Endothelial cell of umbilical vein (primary cell): Measurements from ENCODE around the gene MYPN. TPM values are rescaled to one million over a fixed set of nuclear protein-coding genes. Genes with fewer than 3 reads are reported as not detected.

Experiments
- BruUV-seq: library from RNA; stranded (reverse); fragments of 400-500 nt; replicated peaks from 2 replicates; lab custom pipeline; 2021; lab: Mats Ljungman, UMichigan
- CTCF ChIA-PET: fragments of 300-600, 350-600 bp; sonication (Branson Sonifier 250); formaldehyde crosslinking; loops from one replicate; lab custom pipeline; 2021; ENCODE audit warnings: antibody characterized with exemption, inconsistent platforms; lab: Charles Lee
- POLR2A ChIA-PET: fragments of 300-600, 350-600 bp; sonication (Branson Sonifier 250); formaldehyde crosslinking; loops from one replicate; lab custom pipeline; 2021; ENCODE audit warnings: antibody characterized with exemption, inconsistent platforms; lab: Charles Lee
- DNase-seq: peaks from one replicate; pipeline ENCODE4 v3.0.0-alpha.2; 2011; ENCODE audit warnings: low read depth, low spot score
- FAIRE-seq: peaks from 2 replicates; lab custom pipeline; 2011; peaks lifted over from hg19 to GRCh38; lab: Jason Lieb, UNC
- H2AFZ ChIP-seq: 2 replicates; pipeline ENCODE4 v1.6.0; 2012; ENCODE audit warnings: low read depth, low read length, control low read depth, inconsistent platforms
- H3K27ac ChIP-seq: 2 replicates; pipeline ENCODE4 v1.5.1; 2011; ENCODE audit warnings: low read depth, mild to moderate bottlenecking, control low read depth, low read length, moderate library complexity; ENCODE audit not compliant: insufficient read depth
- H3K27me3 ChIP-seq, 2 experiments: 2 replicates each; pipeline versions ENCODE4 v1.6.0 to v1.6.1; 2011; ENCODE audit warnings: low read length in 2 of 2, mixed read lengths in 1 of 2; ENCODE audit not compliant: control insufficient read depth in 2 of 2, insufficient read depth in 2 of 2
- H3K36me3 ChIP-seq, 2 experiments: 2 replicates in 1 of 2; 3 replicates in 1 of 2; pipeline ENCODE4 v1.5.1; 2011; ENCODE audit warnings: low read length in 2 of 2, mild to moderate bottlenecking in 1 of 2, moderate library complexity in 1 of 2; ENCODE audit not compliant: control insufficient read depth in 2 of 2, insufficient read depth in 2 of 2; ENCODE audit errors: extremely low read depth in 1 of 2
- H3K4me1 ChIP-seq: 3 replicates; pipeline ENCODE4 v1.5.1; 2011; ENCODE audit warnings: mild to moderate bottlenecking, low read length; ENCODE audit not compliant: control insufficient read depth, insufficient read depth; ENCODE audit errors: extremely low read depth
- H3K4me2 ChIP-seq: 2 replicates; pipeline ENCODE4 v1.6.1; 2011; ENCODE audit warnings: low read length, control low read depth, mixed read lengths; ENCODE audit not compliant: insufficient read depth
- H3K4me3 ChIP-seq, 3 experiments: fragments of 200-600 bp in 1 of 3; sonication (generic), shearing (Covaris generic) in 1 of 3; replicated peaks in 1 of 3; 2 replicates each; pipeline ENCODE4 v1.5.1; 2011 to 2016; ENCODE audit warnings: control low read depth in 3 of 3, low read length in 3 of 3, mild to moderate bottlenecking in 2 of 3, inconsistent platforms in 1 of 3, low read depth in 1 of 3, moderate library complexity in 1 of 3; ENCODE audit not compliant: insufficient read depth in 1 of 3
- H3K79me2 ChIP-seq: 2 replicates; pipeline ENCODE4 v1.6.0; 2012; ENCODE audit warnings: low read length, inconsistent platforms; ENCODE audit not compliant: control insufficient read depth, insufficient read depth
- H3K9ac ChIP-seq: replicated peaks from 2 replicates; pipeline ENCODE3; 2011; ENCODE audit warnings: low read length, control low read depth; ENCODE audit not compliant: insufficient read depth; ENCODE audit errors: extremely low read depth
- H3K9me1 ChIP-seq: replicated peaks from 3 replicates; pipeline ENCODE4 v1.6.0; 2011; ENCODE audit warnings: mild to moderate bottlenecking, low read length; ENCODE audit not compliant: control insufficient read depth, insufficient read depth; ENCODE audit errors: extremely low read depth
- H3K9me3 ChIP-seq: replicated peaks from 2 replicates; pipeline ENCODE4 v1.5.1; 2012; ENCODE audit warnings: low read length, inconsistent platforms; ENCODE audit not compliant: control insufficient read depth, insufficient read depth
- H4K20me1 ChIP-seq: replicated peaks from 2 replicates; pipeline ENCODE3; 2011; ENCODE audit warnings: mild to moderate bottlenecking, low read length; ENCODE audit not compliant: control insufficient read depth, insufficient read depth; ENCODE audit errors: extremely low read depth
- CTCF ChIP-seq, 2 donors: IDR thresholded peaks; 1 replicate in 1 of 2; 2 replicates in 1 of 2; pipeline ENCODE4 v1.5.1; 2011; ENCODE audit warnings: low read length in 2 of 2, mild to moderate bottlenecking in 2 of 2, moderate library complexity in 2 of 2, control low read depth in 1 of 2, inconsistent platforms in 1 of 2, low read depth in 1 of 2; ENCODE audit not compliant: insufficient read depth in 1 of 2; ENCODE audit errors: extremely low read depth in 1 of 2
- EZH2 ChIP-seq: IDR thresholded peaks from 2 replicates; pipeline ENCODE4 v1.6.1; 2012; ENCODE audit warnings: borderline replicate concordance, low read depth, mild to moderate bottlenecking, moderate library complexity, low read length, inconsistent platforms; ENCODE audit not compliant: severe bottlenecking
- FOS ChIP-seq: IDR thresholded peaks from 2 replicates; pipeline ENCODE4 v1.6.1; 2011; ENCODE audit warnings: mild to moderate bottlenecking, low read length, moderate library complexity, borderline replicate concordance; ENCODE audit not compliant: insufficient read depth
- GATA2 ChIP-seq: IDR thresholded peaks from 2 replicates; pipeline ENCODE4 v1.7.0; 2011; ENCODE audit warnings: low read depth, mild to moderate bottlenecking, moderate library complexity, mixed read lengths, low read length; ENCODE audit not compliant: insufficient read length, insufficient read depth
- JUN ChIP-seq: IDR thresholded peaks from 2 replicates; pipeline ENCODE4 v1.6.1; 2011; ENCODE audit warnings: borderline replicate concordance, low read depth; ENCODE audit not compliant: insufficient read length, insufficient read depth
- MAX ChIP-seq: IDR thresholded peaks from 2 replicates; pipeline ENCODE4 v1.6.1; 2011; ENCODE audit not compliant: insufficient read depth, insufficient read length
- MYC ChIP-seq: IDR thresholded peaks from one replicate; pipeline ENCODE4 v1.6.1; 2011; ENCODE audit warnings: mild to moderate bottlenecking, low read depth, low read length
- POLR2A ChIP-seq: IDR thresholded peaks from 2 replicates; pipeline ENCODE4 v1.6.1; 2012; ENCODE audit warnings: low read depth, mild to moderate bottlenecking, control low read depth, low read length
- POLR2AphosphoS5 ChIP-seq: IDR thresholded peaks from 2 replicates; pipeline ENCODE4 v1.6.1; 2012; ENCODE audit warnings: low read depth, mild to moderate bottlenecking, control low read depth, low read length, moderate library complexity; ENCODE audit not compliant: insufficient read depth
- dilution Hi-C: fragments of 300-500 bp; cut with MboI; formaldehyde crosslinking; loops from one replicate; pipeline ENCODE4 v1.15.0; 2019; ENCODE audit warnings: low sequenced_read_pairs; ENCODE audit not compliant: extremely low pct_ligation_motif_present
- intact Hi-C: fragments of 100-400 bp; cut with micrococcal nuclease; formaldehyde crosslinking; loops from one replicate; pipeline ENCODE4 v1.10.0; 2022
- polyA plus RNA-seq, 4 experiments: library from polyadenylated mRNA; depleted of rRNA in 3 of 4; stranded (reverse) in 3 of 4; unstranded in 1 of 4; fragments of >200 nt; gene quantifications; 2 replicates each; pipeline versions ENCODE4 v1.2.1 to v1.2.3, GENCODE V29; 2011 to 2012; ENCODE audit warnings: missing spikeins in 1 of 4
- total RNA-seq: library from RNA; stranded (reverse); gene quantifications from 2 replicates; pipeline ENCODE4 v1.2.3, GENCODE V29; 2021

MYPN gene
- total and polyA plus RNA-seq, 2 donors (not counting 3 experiments of a cell fraction or from before 2014, with no cell fraction given) = 0.01 TPM; not detected in 1

DNA sequence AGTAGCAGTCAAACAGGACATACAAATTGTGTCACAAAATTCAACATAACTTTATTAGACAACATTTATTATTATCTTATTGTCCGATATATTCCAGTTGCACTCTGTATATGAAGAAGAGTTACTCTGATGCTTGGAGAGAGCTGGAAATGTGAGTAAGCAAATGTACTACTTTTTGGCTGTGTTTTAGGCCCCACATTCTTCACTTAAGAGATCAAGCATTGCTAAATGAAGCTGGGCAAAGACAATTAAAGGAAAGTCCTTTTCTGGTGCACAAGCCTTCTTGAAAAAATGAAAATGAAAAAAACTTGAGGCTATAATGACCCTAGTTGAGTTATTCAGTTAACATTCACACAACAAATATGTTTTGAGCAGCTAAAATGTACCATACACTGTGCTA, 26.1 kb downstream of the MYPN start:
- Histone ChIP-seq H2AFZ (peak overlapping the region; percentile 27), H3K36me3 (no peaks in the 10 kb centered on the region), H3K79me2 (no peaks in the 10 kb centered on the region), H3K27ac (peak overlapping the region; percentile 96), H3K4me2 (peak overlapping the region; percentile 77), H3K4me3 (no peak overlapping the region), H3K9ac (peak overlapping the region; percentile 76), H3K9me3 (no peaks in the 10 kb centered on the region), H3K9me1 (no peaks in the 10 kb centered on the region), H3K4me1 (peaks cover 35% of the 10 kb centered on the region), H3K27me3 (no peaks in the 10 kb centered on the region), H4K20me1 (no peaks in the 10 kb centered on the region)
- ChIA-PET CTCF (interaction anchor here (0.7 to 1.2 kb wide), 2 partner anchors 21 to 52 kb away, joined by 3 to 4 read pairs; no protein-coding TSS in a partner anchor), POLR2A (no interaction called here)
- DNase-seq (peak; percentile 33), FAIRE-seq (no peak)
- intact Hi-C loops = no loop called here
- dilution Hi-C loops = no loop called here
- BruUV-seq = no TSS peak
- TF ChIP-seq JUN = no peak
- no peak for TF ChIP-seq POLR2A
- TF ChIP-seq EZH2 = no peak
- no peak for TF ChIP-seq CTCF (IDR thresholded peaks at IDR 0.05; ENCODE audit: extremely low read depth in 1 of 2, insufficient read depth in 1 of 2, low read depth in 1 of 2, low read length in 2 of 2)
- TF ChIP-seq MYC = no peak
- TF ChIP-seq POLR2AphosphoS5 = no peak
- no peak for TF ChIP-seq GATA2
- no peak for TF ChIP-seq MAX
- TF ChIP-seq FOS = no peak
